T47D (cell line): ENCODE measurements around the gene NTM.

ENCODE experiments used
- DNase-seq, 2 experiments: peaks; one replicate each; pipeline versions ENCODE4 v3.0.0 to v3.0.0-alpha.2; 2011 to 2012; ENCODE audit warnings: low read depth in 1 of 2, low spot score in 1 of 2
- JUND ChIP-seq: IDR thresholded peaks from 2 replicates; pipeline ENCODE4 v1.6.1; 2012; ENCODE audit warnings: low read depth
- in situ Hi-C: cut with HindIII; loops from 2 replicates; pipeline ENCODE4 v1.10.0; 2016; ENCODE audit warnings: low sequenced_read_pairs, low pct_unique_long_range_greater_than_20kb

Gene NTM

DNA sequence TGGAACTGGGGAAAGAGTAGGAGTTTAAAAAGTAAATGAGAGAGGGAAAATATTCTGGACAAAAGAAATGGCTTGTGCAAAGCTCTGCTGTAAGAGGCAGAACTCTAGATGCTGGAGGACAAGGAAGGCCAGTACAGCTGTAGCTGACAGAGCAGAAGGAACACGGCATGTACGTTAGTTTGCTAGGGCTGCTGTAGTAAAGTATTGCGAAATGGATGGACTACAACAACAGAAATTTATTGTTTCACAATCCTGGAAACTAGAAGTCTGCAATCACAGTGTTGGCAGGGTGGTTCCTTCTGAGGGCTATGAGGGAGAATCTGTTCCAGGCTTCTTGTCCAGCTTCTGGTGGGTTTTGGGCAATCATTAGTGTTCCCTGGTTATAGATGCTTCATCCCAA, 454.4 kb downstream of the NTM start:
- in situ Hi-C loops, result no loop called here
- DNase-seq, result no peak
- no peak for TF ChIP-seq JUND

DNA sequence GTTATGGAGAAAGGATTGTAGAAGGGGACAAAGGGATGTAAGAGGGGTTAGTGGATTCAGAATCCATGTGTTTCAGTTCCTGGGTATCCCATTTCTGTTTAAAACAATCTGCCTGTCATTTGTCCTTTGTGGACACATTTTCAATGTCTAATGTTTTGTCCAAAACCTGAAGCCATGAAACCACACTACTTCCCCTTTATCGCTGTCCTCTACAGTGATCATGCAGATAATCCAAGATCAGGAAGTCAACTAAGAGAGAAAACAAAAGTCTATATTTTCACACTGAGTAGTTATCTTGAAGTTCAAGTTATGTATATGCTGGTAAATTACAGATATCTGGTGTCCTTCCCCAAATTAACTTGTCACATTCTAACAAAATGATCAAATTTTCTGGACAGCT, 457.0 kb downstream of the NTM start:
- no peak for TF ChIP-seq JUND

DNA sequence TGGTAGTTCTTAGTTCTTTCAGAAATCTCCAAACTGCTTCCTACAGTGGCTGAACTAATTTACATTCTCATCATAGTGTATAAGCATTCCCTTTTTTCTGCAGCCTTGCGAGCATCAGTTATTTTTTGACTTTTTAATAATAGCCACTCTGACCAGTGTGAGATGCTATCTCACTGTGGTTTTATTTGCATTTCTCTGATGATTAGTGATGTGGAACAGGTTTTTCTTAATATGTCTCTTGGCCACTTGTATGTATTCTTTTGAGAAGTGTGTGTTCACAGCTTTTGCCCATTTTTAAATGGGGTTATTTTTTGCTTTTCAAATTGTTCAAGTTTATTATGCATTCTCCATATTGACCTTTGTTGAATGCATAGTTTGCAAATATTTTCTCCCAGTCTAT, 459.3 kb downstream of the NTM start:
- no peak for TF ChIP-seq JUND
- no peak for DNase-seq
- in situ Hi-C loops, result no loop called here

More for the DNA sequence above, 457.0 kb downstream of the NTM start:
- no peak for DNase-seq
- in situ Hi-C loops, result no loop called here

DNA sequence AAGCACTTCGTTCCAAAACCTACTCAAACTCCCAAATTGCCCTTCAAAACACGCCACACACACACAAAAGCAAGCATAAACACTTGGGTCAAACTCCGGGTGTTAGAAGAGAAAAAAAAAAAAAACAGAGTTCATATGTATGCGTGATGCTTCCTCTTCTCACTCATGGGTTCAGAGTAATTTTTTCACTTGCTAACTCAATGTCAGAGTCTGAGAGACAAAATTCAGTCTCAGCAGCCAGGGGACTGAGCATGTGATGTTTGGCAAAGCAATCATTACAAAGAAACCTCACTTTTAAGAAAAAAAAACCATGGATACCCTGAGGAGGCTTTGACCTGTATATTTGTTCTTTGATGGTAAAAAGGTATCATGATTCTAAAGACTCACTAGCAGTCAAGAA, 461.7 kb downstream of the NTM start:
- no peak for DNase-seq
- no peak for TF ChIP-seq JUND
- in situ Hi-C loops, result no loop called here

DNA sequence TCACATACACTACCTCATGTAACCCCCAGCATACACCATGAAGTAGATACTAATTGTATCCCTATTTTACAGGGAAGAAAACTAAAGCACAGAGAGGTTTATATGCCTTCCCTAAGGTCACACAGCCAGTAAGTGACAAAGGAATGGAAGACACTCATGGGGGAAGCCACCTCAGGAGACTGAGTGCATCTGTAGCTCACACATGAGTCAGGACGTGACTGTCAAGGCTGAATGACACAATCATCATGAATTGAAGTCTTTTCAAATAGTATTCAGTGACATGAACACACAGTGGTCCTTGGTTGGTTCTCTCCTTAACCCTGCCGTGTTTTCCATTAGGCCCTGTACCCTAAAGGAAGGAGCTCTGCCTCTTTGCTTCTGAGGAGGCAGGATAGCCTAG, 463.0 kb downstream of the NTM start:
- no peak for DNase-seq
- no peak for TF ChIP-seq JUND
- in situ Hi-C loops, result no loop called here

DNA sequence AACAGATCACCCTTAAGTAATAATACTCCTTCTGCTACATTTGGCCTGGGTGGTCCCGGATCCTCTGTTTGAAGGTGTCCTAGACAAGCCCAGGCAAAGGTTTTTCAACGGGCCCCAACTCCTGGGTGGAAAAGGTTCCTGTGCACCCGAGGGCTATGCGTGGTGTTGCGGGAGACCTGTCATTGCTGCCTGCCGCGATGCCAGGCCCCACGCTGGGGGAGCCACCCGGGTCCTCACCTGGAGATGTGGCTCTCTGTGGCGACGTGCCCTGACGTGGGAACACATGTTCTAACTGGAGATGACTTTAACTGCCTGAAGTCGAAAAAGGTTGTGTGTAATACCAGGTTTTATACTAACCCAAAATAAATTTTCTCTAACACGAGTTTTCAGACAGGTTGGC, 467.1 kb downstream of the NTM start:
- no peak for DNase-seq
- in situ Hi-C loops, result no loop called here

DNA sequence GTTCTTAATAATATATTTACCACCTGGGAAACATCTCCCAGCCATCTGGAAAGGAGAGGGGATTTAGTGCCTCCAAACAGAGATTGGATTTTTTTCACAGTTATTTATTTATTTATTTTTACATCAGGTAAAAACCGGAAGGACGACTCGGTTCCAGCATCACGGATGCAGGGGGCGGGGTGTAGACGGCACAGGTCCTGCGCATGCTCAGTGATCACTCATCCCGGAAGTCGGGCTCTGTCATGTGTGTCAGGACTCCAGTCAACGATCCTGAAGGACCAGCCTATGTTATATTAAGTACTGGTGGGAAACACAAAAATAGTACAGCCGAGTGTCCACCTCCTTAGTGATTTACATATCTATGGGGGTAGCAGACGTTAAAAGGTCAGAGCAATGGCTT, 467.6 kb downstream of the NTM start:
- DNase-seq, result peak in 1 of 2 experiments; percentile 59
- no peak for TF ChIP-seq JUND
- in situ Hi-C loops, result no loop called here

More for the DNA sequence above, 467.1 kb downstream of the NTM start:
- no peak for TF ChIP-seq JUND

DNA sequence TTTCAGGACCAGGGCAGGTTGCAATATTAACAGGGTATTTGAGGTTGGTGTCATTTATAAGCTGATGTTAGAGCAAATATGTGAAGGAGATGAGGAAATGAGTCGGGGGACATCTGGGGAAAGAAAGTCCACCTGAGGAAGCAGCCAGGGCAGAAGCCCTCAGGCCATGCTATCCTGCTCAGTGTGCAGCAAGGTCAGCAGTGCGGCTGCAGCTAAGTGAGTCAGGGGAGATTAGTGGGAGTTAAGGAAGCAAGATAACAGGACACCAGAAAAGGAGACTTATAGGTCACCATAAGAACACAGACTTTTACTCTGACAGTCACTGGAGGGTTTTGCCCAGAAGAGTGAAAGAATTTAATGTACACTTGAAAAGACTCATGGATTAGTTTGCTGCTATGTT, 468.9 kb downstream of the NTM start:
- DNase-seq, result no peak
- TF ChIP-seq JUND, result no peak
- in situ Hi-C loops, result no loop called here

DNA sequence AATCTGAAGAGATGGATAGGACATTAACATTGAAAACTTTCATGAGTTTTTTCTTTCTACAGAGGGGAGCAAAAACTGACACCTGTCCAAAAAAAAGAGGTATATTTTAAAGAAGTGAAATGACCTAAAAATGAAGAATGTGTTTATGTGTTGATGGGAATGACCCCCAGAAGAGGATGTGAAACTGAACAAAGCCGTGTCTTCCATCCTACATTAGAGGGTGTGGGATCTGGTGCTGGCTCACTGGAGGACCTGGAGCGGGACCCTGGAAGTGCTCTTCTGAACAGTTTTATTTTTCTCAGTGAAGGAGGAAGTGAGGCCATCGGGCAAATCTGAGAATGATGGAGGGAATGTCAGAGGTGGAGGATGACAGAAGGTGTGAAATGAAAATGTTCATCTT, 470.1 kb downstream of the NTM start:
- no peak for TF ChIP-seq JUND
- in situ Hi-C loops, result no loop called here
- DNase-seq, result no peak

DNA sequence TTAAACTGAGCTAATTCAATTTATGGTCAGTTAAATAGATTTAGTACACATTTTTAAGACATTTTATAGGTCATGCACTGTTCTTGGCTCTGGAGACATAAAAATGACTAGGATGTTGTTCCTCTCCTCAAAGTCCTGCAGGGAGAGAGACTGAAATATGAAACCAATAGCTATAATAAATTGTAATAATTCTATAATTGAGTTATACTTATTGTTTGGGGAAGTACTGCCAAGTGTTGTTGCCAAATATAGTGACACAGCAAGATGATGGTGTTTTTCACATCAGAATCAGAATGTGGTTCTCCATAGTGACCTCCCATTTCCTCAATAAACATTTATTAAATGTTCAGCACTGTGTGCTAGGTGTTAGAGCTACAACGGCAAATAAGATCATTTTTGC, 470.6 kb downstream of the NTM start:
- no peak for DNase-seq
- in situ Hi-C loops, result no loop called here
- TF ChIP-seq JUND, result no peak

DNA sequence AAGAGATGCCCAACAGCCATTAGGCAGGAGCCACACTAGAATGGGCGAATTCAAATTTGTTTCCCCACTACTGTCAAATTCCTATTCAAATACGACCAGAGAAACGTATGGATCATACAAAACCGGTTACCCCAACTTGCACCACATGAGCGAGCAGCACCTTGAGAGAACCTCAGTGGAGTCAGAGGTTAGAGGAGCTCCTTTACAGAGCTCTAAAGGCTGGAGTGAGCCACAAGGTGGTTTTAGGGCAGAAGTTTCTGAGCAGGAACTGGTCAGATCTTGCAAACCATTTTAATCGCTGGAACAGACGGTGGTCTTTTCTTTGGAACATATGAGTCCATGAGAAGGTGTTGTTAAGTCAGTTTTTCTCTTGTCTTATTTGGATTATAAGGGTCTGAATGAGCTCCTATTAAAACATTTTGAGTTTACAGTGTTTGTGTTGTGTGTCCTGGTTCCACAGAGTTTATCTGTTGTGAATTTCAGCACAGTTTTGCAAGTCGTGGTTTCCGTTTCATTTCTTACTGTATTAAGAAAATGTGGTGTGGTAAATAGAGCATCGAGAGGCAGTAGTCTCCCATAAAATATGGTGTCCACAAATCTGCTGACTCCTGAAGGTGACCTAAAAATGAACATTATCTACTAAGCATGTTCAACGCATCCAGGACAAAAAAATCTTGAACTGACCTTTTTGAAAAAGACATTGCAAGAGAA, 471.7 kb downstream of the NTM start:
- DNase-seq, result peak in 1 of 2 experiments; percentile 22
- in situ Hi-C loops, result no loop called here
- no peak for TF ChIP-seq JUND

DNA sequence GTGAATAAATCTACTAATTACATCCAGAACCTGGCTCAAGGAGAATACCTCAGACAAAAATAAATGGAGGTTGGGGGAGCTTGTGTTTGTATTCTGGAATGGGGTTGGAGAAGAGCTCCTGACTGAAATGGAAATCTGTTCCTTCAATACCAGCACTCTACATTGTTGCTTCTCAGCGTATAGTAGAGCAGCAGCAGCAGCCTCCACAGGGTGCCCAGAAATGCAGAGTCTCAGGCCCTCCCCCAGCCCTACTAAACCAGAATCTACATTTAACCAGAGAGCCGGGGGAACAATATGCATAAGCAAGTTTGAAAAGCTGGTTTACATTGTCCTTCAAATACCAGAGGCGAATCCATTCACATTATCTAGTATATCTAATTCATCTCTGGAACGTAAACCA, 474.8 kb downstream of the NTM start:
- no peak for TF ChIP-seq JUND
- in situ Hi-C loops, result no loop called here
- DNase-seq, result no peak

DNA sequence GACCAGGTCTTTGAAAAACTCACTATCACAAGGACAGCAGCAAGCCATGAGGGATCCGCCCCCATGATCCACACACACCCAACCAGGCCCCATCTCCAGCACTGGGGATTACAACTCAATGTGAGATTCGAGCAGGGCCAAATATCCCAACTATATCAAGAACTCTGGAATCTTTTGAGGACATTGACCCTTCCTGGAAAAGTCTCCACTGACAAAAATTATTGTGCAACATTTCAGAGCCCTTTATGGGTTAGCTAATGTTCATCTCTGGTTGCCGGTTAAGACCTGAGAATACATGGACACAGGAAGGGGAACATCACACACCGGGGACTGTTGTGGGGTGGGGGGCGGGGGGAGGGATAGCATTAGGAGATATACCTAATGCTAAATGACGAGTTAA, 479.1 kb downstream of the NTM start:
- no peak for DNase-seq
- in situ Hi-C loops, result no loop called here
- TF ChIP-seq JUND, result no peak

DNA sequence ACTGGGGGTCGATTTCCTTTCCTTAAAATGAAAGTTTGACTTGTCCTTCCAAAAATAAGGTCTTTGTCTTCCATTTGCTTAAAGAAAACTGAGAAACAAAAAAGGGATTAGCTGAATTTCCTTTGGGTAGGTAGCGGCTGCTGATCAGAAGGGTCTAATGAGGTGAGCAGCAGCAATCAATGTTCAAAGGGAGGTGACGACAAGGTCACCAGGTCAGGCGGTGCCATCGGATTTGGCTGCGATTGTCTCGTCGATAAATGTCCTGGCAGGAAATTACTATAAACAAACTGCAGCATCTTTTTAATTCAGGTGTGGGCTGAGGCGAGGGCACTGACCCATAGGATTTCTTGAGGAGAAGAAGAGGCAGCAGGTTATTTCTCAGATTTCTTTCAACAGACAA, 480.1 kb downstream of the NTM start:
- no peak for DNase-seq
- TF ChIP-seq JUND, result no peak
- in situ Hi-C loops, result no loop called here
